Measurements from ENCODE around the gene MCTP1.

GRCh38 chr5:95027775-95028174 lies 257.1 kb downstream of the MCTP1 start:
- TF ChIP-seq CTCF (IDR thresholded peaks at IDR 0.05) = no peak
- TF ChIP-seq ZFX (IDR thresholded peaks at IDR 0.05; ENCODE audit: borderline replicate concordance) = no peak
